ELR (cell line): ENCODE data around the gene DMD.

Source experiments
- DNase-seq: peaks from one replicate; pipeline ENCODE4 v3.0.0-alpha.2; 2015; ENCODE audit warnings: low read depth

Gene DMD

DNA sequence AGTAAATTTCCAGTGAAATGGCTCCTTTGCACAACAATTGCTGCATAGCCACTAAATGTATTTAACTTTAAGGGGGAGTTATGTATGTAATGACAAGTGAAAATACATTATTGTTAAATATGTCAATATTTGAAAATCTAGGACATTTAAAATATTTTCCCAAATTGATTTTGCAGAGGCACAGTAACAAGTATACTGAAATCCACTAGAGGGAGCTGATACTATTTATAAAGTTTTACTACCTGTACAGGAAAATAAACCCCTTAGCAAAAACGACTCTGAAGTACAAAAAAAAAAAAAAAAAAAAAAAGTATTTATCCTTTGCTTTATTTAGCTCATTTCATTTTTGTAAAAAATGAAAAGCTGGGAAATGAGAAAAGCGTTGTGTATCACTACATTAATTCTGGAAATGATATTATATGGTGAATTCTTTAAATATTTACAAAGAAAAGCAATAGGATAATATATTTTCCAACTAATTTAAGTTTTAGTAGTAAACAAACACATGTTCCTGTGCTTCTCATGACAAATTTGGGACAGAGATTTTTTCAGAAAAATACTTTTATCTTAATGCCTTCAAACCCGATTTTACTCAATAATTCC, 727.7 kb downstream of the DMD start:
- peak; percentile 13 for DNase-seq

DNA sequence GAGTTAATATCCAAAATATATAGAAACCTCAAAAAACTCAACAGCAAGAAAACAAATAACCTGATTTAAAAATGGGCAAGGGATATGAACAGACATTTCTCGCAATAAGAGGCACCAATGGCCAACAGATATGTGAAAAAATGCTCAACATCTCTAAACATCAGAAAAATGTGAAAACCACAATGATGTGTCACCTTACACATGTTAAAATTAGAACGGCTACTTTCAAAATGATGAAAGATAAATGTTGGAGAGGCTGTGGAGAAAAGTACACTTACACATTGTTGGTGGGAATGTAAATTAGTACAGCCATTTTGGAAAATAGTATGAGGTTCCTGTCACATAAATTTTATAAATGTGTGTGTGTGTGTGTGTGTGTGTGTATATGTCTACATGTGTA, 731.3 kb downstream of the DMD start:
- no peak for DNase-seq

DNA sequence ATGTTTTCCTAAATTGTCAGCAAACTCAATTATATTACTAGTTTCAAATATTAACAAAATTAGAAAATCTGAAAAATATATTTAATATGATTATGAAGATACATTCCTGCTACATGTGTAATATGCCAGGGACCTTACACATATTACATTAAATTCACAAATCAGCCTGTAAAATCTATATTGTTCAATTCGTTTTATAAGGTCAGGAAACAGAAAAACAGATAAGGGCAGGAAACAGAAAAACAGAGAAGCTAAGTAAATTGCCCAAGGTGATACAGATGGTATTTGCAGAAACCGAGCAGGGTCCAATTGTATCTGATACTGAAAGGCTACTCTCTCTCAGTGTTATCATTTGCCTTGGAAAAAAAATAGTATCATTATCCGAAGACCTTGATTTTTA, 739.0 kb downstream of the DMD start:
- DNase-seq, result no peak

DNA sequence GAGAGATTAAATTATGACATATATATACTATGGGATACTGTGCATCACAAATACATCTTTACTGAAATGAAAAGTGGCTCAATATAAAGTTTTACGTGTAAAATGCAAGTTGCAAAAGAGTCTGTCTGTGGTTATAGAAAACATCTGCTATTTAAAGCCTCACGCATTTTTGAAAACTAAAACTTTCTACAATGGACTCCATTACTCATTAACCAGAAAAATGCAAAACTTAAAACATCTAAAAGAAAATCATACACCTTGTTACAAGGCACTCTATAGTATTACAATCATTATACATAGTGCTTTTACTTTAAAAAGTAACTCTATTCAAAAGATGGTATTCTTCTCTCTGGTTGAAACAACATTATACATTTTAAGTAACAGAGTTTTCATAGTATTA, 755.6 kb downstream of the DMD start:
- DNase-seq, result peak; percentile 5

DNA sequence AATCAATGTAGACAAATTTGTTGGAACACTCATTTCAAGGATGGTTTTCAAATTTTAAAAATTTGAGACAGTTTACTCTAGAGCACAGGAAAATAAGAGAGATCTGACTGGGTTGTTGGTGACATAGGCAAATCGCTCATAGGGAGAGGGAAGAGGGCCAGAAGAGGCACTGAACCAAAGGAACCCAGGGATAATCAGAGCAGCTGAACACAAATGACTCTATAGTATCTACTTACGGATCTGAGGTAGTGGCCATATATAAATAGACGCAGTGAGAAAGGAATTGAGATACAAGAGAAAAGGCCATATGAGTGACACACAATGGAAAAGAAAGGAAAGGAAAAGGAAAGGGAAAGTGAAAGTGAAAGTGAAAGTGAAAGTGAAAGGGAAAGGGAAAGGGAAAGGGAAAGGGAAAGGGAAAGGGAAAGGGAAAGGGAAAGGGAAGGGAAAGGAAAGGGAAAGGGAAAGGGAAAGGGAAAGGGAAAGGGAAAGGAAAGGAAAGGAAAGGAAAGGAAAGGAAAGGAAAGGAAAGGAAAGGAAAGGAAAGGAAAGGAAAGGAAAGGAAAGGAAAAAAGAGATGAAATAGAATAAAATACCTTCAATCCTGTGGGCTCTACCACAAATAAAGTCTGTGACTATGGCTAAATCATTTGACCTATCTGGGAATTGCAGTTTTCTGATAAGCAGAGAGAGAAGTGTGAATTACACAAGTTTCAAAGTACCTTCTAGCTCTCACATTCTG, 759.2 kb downstream of the DMD start:
- DNase-seq, result no peak

DNA sequence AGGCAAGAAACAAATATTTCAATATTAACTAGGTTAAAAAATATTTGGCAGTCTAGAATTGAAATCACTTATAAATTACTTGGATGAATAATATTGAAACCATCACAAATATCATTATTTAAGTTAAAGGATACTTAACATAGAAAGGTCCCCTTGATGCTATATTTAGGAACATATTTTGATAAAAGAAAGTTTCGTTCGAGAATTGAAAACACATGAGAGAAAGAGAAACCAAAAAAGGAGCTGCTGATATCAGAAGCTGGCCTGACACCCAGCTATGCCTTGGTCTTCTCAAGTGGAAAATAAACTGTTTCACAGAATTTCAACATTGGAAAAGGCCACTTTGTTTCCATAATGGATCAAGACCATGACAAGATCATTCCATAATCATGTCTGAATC, 762.4 kb downstream of the DMD start:
- DNase-seq, result no peak

DNA sequence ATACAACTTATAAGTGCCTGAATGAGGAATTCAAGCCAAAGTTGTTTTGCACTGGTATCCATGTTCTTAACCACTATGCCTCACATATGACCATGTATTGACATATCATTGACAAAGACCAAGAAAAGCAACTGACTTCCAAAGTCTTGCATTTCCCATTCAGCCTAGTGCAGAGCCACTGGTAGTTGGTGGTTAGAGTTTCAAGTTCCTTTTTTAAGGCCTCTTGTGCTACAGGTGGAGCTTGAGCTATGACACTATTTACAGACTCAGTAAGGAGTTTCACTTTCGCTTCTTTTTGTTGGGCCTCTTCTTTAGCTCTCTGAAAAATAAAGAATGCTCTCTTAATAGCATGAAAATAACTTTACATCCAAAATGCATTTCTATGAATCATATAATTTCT, 763.0 kb downstream of the DMD start:
- peak; percentile 28 for DNase-seq

DNA sequence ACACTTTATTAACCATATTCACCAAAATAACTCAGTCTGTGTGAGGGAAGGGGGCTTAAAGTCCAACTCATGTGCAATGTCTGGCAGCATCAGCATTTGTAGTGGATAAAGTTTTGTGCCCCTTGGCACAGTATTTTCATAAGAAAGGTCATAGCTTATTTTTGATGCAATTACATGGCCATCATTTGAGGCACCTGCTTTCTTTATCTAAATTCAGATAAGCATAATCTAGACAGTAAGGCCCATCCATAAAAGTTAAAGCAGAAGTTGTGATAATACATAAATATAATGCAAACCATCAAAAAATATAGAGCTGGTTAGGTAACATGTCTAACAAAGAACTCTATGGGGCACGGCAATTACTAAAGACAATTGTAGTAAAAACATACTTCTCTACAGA, 763.7 kb downstream of the DMD start:
- no peak for DNase-seq

DNA sequence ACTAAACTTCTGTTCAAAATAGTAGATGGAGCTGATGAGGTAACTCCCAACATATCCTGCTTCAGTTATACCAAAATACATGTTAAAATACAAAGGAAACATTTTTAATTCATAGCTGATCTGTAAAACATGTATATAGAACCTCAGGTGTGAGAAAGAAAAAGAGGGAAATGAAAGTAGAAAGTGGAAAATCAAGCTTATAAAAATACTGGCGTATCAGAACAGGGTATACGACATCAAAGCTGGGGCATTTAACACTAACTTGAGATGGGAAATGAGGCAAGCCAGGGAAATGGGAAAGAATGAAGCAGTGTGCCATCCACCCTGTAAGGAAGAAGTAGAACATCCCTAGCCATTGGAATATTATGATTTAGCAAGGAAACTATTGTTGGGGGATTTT, 767.5 kb downstream of the DMD start:
- DNase-seq, result no peak

DNA sequence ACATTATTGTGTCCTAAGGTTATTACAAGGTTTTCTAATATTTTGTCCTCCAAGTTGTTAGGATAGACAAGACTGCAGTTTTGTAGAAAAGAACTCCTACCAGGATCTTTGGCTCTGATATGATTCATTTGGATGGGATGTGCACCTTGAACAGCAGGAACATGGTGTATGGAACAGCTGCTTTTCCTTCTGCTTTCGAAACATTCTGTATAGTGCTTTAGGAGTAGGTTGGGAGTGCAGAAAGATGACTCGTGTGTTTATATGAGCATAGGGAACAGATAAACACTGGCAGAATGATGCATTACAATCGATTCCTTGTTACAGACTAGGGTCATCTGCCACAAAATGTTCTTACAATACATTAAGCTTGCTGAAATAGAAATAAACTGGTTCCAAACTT, 790.1 kb downstream of the DMD start:
- no peak for DNase-seq

DNA sequence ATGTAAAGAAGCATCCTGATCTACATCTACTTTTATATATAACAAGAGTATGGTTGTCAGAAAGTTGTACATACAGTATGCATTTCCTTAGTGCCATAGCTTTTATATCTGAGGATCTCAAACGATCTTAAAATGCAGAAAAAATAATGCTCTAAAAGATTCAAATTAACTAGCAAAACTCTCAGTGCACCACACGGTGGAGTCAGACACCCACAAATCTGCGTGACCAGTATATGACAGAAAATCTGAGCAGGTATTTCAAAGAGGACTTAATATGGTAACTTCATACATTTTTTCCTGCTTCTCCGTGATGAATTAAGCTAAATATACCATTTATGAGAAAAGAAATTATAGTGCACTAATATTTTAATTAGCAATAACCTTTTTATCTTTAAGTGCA, 803.0 kb downstream of the DMD start:
- DNase-seq, result peak; percentile 11

DNA sequence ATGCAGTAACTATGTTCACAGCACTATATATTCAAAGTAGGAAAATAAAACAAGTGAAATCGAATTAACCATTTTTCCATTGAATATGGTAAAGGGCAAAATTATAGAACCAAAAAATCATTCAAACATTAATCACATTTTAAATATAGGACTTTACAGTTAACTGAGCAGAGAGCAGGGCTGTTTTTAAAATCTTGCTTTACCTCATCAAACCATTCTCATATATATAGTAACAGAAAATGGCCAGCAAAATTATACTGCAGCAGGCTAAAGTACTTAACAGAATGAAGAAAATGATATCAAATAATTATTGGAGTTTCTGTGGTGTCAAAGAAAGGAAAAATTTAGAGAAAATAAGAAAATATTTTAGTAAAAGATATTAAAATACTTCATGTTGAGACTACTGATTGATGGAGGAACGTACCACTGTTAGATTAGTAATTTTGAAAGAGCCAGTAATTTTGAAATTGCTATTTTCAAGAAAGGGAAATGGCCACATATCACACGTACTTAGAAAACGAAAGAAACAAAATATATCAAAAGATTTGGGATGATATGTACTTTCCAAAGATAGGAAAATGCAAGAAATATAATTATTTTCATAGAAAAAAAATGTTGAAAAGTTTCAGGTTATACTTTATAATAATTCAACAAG, 813.7 kb downstream of the DMD start:
- DNase-seq, result no peak

DNA sequence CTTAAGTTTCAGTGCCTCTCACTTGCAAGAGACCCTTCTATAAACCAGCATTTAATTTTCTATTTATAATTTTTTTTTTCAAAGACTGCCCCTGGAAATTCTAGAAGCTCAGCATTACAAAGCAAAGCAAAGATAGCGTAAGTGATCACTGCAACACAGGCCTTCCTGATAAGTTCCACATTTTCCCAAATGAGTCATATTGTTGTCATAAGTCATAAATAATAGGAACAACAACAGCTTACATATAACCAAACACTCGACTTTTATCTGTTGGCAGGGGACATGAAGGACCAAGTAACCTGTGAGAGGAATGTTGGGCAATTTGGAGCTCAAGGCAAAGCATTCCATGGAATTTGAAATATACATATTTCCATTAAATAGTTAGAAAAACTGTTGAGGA, 815.5 kb downstream of the DMD start:
- DNase-seq, result no peak

DNA sequence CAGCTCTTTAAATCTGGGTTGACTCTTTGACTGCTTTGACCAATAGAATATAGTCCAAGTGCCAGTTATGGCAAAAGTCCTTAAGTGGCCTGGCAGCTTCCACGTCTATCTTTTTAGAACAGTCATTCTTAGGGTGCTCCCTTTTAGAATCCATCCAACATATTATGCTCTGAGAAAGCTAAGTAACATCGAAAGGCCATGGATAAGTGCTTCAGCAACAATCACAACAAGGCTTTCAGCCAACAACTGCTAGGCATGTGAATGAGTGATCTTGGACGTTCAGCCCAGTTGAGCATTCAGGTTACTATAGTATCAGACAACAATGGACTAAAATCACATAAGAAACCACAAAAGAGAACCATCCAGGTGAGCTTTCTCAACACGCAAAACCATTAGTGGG, 818.7 kb downstream of the DMD start:
- no peak for DNase-seq

DNA sequence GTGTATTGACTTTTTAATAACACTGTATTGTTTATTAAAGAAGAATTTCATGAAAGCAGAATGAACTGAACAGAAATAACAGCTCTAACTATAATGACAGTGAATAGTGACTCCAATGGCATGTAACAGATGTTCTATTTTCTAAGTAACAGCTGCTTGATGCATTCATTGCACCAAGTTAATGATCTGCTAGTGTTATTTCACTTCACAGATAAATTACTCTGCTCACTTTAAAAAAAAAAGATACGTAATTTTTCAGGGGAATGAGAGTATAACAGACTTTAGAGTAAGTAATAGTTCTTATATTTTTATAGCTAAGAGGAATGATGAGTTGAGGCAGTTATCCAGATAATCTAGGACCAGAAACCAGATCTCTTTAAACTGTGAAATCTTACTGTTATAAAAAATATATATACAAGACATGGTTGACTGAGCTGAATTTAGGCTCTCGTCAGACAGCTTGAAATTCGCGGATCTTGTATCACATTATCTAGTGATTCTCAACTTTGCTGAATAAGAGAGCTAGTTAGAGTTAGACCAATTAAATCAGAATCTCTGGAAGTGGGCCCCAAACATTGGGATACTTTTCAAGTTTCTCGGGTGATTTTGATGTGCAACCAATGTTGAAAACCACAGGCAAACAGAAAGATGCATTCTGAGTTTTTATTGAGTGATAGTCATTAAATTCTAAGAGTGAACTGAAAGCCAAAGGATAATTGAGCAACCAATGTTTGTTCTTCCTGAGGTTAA, 840.7 kb downstream of the DMD start:
- DNase-seq, result no peak

DNA sequence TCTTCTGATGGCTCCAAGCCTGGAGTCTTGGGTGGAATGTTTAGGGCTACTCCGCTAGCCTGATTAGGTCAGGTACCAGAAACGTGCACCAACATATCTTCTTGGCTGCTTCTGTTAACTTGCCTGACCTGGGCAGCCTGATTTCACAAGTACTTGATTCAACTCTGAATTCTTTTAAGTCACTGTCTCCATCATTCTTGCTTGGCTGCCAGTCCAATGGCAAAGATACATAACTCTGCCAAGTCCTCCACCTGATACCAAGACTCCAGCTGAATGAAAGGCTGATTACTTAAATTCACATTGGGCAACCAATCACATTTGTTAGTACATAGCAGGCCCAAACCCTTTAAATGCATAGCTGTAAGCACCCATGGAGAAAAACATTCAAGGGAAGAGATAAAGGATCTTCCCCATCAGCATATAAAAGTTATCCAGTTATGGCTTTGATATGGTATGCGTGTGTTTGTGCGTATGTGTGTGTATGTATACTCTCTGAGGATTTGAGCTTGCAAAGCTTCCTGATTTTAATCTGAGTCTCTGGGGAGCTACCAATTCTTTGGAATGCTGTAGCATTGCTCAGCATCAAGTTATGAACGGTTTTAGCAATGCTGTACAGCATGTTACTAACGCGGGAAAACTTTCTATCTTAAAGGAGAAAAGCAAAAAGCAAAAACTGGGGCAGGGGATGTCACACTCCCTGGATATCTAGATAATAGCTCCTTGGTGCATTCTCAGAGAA, 917.2 kb downstream of the DMD start:
- DNase-seq, result no peak

DNA sequence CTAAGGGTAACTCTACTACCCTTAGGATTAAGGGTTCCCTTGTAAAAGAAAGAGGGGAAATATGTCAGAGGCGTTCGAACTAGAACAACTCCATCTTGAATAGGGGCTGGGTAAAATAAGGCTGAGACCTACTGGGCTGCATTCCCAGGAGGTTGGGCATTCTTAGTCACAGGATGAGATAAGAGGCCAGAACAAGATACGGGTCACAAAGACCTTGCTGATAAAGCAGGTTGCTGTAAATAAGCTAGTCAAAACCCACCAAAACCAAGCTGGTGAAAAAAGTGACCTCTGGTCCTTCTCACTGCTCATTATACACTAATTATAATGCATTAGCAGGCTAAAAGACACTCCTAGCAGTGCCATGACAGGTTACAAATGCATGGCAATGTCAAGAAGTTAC, 922.0 kb downstream of the DMD start:
- no peak for DNase-seq

DNA sequence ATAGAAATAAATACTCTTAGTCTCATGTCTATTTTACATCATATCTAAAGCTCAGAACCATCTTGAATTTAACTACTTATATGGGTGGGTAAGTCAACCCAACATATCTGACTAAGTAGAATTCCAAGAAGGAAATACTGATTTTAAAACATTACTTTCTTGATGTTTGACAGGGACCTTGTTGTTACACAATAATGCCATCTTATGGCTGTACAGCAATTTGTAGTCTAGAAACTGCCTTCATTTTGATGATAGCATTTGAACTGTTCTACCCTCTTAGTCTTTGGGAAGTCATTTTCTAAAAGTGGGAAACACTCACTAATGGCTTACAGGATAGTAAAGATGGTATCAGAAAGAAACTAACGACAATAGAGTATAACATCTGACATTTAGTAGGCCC, 929.5 kb downstream of the DMD start:
- no peak for DNase-seq

DNA sequence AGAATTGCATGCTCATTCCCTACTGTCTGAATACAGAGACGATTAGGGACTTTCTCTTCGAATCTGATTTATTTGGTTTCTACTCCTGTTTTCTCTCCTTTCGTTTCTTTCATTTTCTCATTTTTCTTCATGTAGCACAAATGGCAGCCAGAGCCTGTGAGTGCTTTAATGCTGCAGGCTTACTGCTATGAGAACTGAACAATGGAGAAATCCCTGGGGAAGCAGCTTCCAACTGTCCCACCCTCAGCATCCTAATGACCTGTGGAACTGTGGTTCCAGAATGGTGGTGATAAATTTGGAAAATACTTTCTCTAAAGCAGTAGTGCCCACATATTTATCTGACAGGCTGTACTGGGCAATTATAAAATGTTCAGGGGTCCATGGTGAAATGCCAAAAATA, 930.4 kb downstream of the DMD start:
- no peak for DNase-seq

DNA sequence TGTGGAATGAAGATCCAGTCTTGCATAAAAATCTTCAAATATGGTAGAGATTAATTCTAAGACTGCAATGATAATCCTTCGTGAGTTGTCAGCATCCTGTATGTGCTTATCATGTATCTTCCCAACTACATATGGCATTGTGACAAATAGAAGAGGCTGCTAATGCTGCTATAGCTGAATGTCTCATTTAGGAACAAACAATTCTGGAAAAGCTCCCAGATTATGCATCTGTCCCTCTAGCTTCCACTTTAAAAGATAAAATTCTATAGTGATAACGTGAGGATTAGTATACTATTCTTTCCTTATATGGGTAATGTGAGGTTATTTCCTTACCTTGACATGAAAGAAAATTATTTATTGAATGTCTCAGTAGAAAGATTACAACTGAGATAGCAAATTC, 930.9 kb downstream of the DMD start:
- no peak for DNase-seq

DNA sequence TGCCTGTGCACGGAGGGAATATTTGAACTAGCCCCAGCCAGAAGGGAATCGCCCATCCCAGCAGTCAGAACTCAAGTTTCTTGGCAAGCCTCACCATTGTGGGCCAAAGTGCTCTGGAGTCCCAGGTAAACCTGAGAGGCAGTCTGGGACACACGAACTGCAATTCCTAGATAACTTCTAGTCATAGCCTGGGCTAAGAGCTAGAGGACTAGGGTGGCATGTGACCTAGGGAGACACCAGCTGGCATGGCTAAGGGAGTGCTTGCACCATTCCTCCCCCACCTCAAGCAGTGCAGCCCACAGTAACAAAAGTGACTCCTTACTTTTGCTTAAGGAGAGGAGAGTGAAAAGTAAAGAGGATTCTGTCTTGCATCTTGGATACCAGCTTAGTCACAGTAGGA, 935.2 kb downstream of the DMD start:
- DNase-seq, result no peak

DNA sequence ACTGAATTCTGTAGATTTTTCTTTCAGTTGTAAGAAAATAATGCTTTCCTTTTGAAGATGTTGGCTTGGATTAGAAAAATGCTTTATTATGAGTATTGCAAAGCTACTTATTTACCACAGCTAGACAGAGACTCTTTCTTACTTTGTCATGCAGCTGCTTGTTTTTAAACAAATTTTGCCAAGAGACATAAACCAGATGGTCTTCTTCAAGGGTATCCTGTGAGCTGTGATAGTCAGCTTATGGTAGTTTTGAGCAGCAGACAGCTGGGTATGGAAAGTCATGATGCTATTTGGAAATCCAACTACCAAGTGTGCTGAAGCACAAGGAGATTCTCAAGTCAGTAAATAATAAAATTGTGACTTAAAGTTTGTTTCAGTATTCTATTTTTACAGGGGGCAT, 941.5 kb downstream of the DMD start:
- DNase-seq, result no peak
